GM18508 (cell line): ENCODE results near the gene ASCC1.
A peak's percentile ranks its signal among the peaks of the same experiment; 100 is the strongest.
"Not testable (repeated sequence)": the region's sequence is repeated elsewhere in the genome, so short reads cannot be mapped to it uniquely, and the experiment has no call there.

ENCODE experiments used
- ATAC-seq: cut with Tn5 transposase; IDR thresholded peaks from one replicate; pipeline ENCODE4 v1.9.1; 2021; ENCODE audit warnings: moderate number of reproducible peaks; ENCODE audit not compliant: insufficient read depth, unreplicated experiment

ASCC1 gene

GRCh38 chr10:72223743-72224101 is 7.6 kb upstream of the ASCC1 start:
- ATAC-seq: no peak

DNA sequence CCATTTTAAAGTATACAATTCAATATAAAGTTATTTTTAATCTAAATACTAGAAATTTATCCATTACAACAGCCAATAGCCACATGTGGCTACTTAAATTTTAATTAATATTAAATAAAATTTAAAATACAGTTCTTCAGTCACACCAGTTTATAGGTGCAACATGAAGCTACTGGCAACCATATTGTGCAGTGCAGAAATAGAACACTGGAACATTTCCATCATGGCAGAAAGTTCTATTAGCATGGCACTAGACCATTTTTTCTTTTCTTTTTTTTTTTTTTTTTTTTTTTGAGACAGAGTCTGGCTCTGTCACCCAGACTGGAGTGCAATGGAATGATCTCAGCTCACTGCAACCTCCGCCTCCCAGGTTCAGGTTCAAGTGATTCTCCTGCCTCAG is 5.2 kb upstream of the ASCC1 start:
- ATAC-seq: no peak

DNA sequence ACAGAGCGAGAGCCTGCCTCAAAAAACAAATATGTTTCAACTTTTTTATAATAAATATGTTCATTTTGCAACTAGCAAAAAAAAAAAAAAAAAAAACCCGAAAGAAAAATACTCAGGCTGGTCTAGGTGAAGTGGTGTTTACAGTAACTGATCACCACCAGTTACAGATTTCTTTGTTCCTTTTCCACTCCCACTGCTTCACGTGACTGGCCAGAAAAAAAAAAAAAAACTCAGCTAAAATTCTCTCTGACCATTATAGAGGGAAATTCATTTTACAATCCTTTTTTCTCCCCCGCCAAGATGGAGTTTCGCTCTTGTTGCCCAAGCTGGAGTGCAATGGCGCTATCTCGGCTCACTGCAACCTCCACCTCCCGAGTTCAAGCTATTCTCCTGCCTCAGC is 4.6 kb upstream of the ASCC1 start:
- ATAC-seq: no peak

- ATAC-seq: no peak
Measured at GRCh38 chr10:72219235-72219814, 3.2 kb upstream of the ASCC1 start.

GRCh38 chr10:72218726-72219125 is 2.6 kb upstream of the ASCC1 start:
- no peak for ATAC-seq

- ATAC-seq: peak; percentile 38
Measured at GRCh38 chr10:72218325-72218724, 2.2 kb upstream of the ASCC1 start.

- ATAC-seq: not testable (repeated sequence)
Measured at GRCh38 chr10:72211832-72212231, 4.2 kb downstream of the ASCC1 start.

GRCh38 chr10:72211381-72211780 is 4.7 kb downstream of the ASCC1 start:
- ATAC-seq: not testable (repeated sequence)

GRCh38 chr10:72208526-72208925 is 7.5 kb downstream of the ASCC1 start:
- ATAC-seq: not testable (repeated sequence)

GRCh38 chr10:72206511-72207229 is 9.4 kb downstream of the ASCC1 start:
- no peak for ATAC-seq

DNA sequence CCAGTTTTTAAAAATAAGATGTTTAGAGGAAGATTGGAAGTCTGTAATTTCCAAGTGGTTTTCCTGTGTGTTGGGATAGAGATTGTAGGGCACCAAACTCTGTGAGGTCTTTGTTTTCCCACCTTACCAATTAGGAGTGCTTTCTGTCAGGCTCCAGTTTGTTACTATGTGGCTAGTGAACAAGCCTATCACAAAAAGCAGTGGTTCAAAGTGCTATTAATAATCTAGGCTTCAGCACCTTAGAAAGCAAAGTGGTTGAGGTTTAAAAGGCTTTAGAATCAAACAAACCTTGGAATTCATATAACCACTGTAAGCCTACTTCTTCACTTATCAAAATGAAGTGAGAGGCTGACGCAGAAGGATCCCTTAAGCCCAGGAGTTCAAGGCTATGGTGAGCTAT is 11.4 kb downstream of the ASCC1 start:
- no peak for ATAC-seq

- no peak for ATAC-seq
Measured at GRCh38 chr10:72204296-72204695, 11.8 kb downstream of the ASCC1 start.

- no peak for ATAC-seq
Measured at GRCh38 chr10:72201293-72201692, 14.8 kb downstream of the ASCC1 start.

DNA sequence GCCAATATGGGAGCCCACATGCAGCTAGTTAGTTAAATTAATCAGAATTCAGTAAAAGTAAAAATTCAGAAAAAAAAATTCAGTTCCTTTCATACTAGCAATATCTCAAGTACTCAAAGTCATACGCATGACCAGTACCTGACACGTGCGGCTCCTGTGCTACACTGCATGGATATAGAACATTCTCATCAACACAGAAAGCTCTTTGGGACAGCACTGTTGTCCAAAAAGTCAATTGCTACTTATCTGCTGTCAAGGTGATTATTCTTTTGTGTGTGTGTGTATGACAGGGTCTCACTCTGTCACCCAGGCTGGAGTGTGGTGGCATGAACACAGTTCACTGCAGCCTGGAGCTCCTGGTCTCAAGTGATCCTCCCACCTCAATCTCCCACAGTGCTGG is 15.2 kb downstream of the ASCC1 start:
- no peak for ATAC-seq

GRCh38 chr10:72194949-72195348 is 21.1 kb downstream of the ASCC1 start:
- no peak for ATAC-seq

DNA sequence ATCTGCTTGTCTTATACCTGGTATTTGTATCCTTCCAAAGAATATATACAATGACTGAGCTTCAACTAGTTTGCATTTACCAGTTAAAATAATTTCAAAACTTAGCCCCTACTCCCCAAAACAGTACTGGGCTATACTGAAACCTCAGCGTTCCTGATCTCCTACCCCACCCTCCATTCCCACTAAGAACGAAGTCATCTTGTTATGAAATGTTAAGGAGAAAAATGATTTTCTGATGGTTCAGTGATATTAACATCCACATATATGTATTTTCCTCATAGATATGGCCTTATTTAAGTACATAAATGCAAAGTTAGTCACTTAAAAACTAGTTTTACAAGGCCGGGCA is 29.1 kb downstream of the ASCC1 start:
- no peak for ATAC-seq

- ATAC-seq: no peak
Measured at GRCh38 chr10:72186258-72186981, 29.7 kb downstream of the ASCC1 start.

- no peak for ATAC-seq
Measured at GRCh38 chr10:72184156-72184555, 31.9 kb downstream of the ASCC1 start.

- no peak for ATAC-seq
Measured at GRCh38 chr10:72177454-72177853, 38.6 kb downstream of the ASCC1 start.

GRCh38 chr10:72176701-72177100 is 39.4 kb downstream of the ASCC1 start:
- ATAC-seq: no peak

DNA sequence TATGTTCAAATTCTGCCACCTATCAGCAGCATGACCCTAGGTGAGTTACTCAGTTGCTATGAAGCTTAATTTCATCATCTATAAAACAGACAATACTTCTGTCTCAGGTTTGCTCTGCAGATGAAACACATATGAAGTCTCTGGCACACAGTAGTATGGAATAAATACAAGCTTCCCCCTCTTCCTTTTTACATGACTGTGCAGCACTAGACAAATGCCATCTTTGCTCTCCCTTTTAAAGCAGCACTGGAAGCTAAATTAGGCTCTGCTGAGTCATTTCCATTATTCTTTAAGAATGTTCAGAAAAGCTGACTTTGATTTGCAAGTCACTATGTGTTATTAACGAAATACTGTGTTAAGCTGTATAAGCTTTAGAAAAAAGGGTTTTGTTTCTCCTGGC is 40.9 kb downstream of the ASCC1 start:
- ATAC-seq: no peak

DNA sequence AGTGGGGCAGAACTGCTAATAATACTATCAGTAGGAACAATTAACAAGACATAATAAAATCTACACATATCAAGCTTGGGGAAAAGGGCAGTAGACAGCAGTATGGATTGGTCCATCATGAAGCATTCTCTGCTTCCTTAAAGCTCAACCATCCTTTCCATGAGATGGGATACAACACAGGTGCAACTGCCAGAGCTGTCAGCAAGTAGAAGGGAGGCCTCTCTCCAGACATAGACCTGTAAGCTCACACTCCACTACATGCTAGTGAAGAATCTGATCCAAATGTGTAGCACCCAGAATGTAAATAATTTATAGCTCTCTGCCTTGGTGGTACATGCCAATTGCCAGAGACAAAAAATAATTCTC is 41.8 kb downstream of the ASCC1 start:
- ATAC-seq: no peak
